HCT116 (cell line): ENCODE data around the gene BEND3.

Source experiments
- CTCF ChIP-seq, 3 experiments: fragments of 200-600 bp in 1 of 3; sonication (generic) in 1 of 3; IDR thresholded peaks in 2 of 3; conservative IDR thresholded peaks in 1 of 3; 2 replicates each; pipeline ENCODE4 v1.5.1; 2012 to 2017; ENCODE audit warnings: low read depth in 2 of 3, low read length in 2 of 3, antibody characterized with exemption in 1 of 3, borderline replicate concordance in 1 of 3, control low read depth in 1 of 3, mild to moderate bottlenecking in 1 of 3, mixed read lengths in 1 of 3, mixed run types in 1 of 3, moderate library complexity in 1 of 3; ENCODE audit not compliant: insufficient read depth in 1 of 3
- ELF1 ChIP-seq: IDR thresholded peaks from 2 replicates; pipeline ENCODE4 v1.6.1; 2012; ENCODE audit warnings: low read depth, borderline replicate concordance
- EZH2 ChIP-seq: fragments of 200-600 bp; sonication (generic); IDR thresholded peaks from 2 replicates; pipeline ENCODE4 v1.6.1; 2017; ENCODE audit warnings: antibody characterized with exemption, mixed run types
- EZH2phosphoT487 ChIP-seq: fragments of 200-600 bp; IDR thresholded peaks from 2 replicates; pipeline ENCODE4 v1.6.1; 2018; ENCODE audit warnings: antibody characterized with exemption, borderline replicate concordance
- FOSL1 ChIP-seq: IDR thresholded peaks from 2 replicates; pipeline ENCODE4 v1.6.1; 2012; ENCODE audit warnings: low read depth
- POLR2A ChIP-seq: IDR thresholded peaks from 2 replicates; pipeline ENCODE4 v1.7.0; 2011; ENCODE audit warnings: borderline replicate concordance; ENCODE audit not compliant: insufficient read depth, insufficient read length; ENCODE audit errors: extremely low read depth
- POLR2AphosphoS5 ChIP-seq: IDR thresholded peaks from 2 replicates; pipeline ENCODE4 v1.6.1; 2011; ENCODE audit warnings: mild to moderate bottlenecking, low read depth, low read length, moderate library complexity
- RAD21 ChIP-seq: IDR thresholded peaks from 2 replicates; pipeline ENCODE4 v1.6.1; 2012; ENCODE audit warnings: low read depth, mild to moderate bottlenecking
- YY1 ChIP-seq: IDR thresholded peaks from 2 replicates; pipeline ENCODE4 v1.6.1; 2011; ENCODE audit warnings: low read length, low read depth, moderate library complexity, mild to moderate bottlenecking; ENCODE audit not compliant: insufficient replicate concordance; ENCODE audit errors: extremely low read depth
- ZNF274 ChIP-seq: fragments of 200-500 bp; sonication (Bioruptor generic); IDR thresholded peaks from 2 replicates; pipeline ENCODE4 v1.6.1; 2014; ENCODE audit warnings: mild to moderate bottlenecking, low read depth, low read length, inconsistent platforms
- TF ChIP-seq, protein P1 (sequence below): IDR thresholded peaks from 2 replicates; pipeline ENCODE4 v1.6.1; 2012

- no peak for TF ChIP-seq CTCF (IDR thresholded peaks at IDR 0.05 in 2 of 3, conservative IDR thresholded peaks at IDR 0.05 in 1 of 3; ENCODE audit: borderline replicate concordance in 1 of 3, insufficient read depth in 1 of 3, low read depth in 2 of 3, low read length in 2 of 3)
- TF ChIP-seq POLR2AphosphoS5 = no peak
- TF ChIP-seq FOSL1 = no peak
- no peak for TF ChIP-seq YY1
- TF ChIP-seq EZH2 = no peak
- TF ChIP-seq ELF1 = no peak
- TF ChIP-seq, protein P1, sequence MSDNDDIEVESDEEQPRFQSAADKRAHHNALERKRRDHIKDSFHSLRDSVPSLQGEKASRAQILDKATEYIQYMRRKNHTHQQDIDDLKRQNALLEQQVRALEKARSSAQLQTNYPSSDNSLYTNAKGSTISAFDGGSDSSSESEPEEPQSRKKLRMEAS = no peak
- TF ChIP-seq RAD21 = no peak
- no peak for TF ChIP-seq POLR2A
- TF ChIP-seq EZH2phosphoT487 = no peak
- TF ChIP-seq ZNF274 = no peak
Measured at GRCh38 chr6:107156617-107157016, 41.3 kb upstream of the BEND3 start.
